ENCODE data around the gene TARS2.

DNA sequence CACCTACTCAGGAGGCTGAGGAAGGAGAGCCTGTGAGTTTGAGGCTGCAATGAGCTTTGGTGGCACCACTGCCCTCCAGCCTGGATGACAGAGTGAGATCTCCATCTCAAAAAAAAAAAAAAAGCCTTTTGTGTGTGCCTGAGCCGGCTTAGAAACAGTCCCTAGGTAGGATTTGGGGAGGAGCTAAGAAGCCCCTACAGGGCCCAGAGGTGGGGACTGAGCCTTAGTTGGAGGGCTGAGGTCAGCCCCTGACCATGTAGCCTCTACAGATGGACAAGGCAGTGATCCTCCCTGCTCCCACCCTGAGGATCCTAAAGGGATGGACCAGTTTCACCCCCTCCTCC lies 64.5 kb downstream of the TARS2 start:
- TF ChIP-seq POLR2AphosphoS5 (IDR thresholded peaks at IDR 0.05; ENCODE audit: low read length), result no peak
- no peak for TF ChIP-seq TAF1 (IDR thresholded peaks at IDR 0.05; ENCODE audit: borderline replicate concordance, low read depth, low read length)
- TF ChIP-seq, protein P1, sequence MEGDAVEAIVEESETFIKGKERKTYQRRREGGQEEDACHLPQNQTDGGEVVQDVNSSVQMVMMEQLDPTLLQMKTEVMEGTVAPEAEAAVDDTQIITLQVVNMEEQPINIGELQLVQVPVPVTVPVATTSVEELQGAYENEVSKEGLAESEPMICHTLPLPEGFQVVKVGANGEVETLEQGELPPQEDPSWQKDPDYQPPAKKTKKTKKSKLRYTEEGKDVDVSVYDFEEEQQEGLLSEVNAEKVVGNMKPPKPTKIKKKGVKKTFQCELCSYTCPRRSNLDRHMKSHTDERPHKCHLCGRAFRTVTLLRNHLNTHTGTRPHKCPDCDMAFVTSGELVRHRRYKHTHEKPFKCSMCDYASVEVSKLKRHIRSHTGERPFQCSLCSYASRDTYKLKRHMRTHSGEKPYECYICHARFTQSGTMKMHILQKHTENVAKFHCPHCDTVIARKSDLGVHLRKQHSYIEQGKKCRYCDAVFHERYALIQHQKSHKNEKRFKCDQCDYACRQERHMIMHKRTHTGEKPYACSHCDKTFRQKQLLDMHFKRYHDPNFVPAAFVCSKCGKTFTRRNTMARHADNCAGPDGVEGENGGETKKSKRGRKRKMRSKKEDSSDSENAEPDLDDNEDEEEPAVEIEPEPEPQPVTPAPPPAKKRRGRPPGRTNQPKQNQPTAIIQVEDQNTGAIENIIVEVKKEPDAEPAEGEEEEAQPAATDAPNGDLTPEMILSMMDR (IDR thresholded peaks at IDR 0.05 in 2 of 3, conservative IDR thresholded peaks at IDR 0.05 in 1 of 3; ENCODE audit: control insufficient read depth in 2 of 3, extremely low read depth in 1 of 3, insufficient read depth in 1 of 3, low read depth in 3 of 3, low read length in 3 of 3), result no peak
- no peak for TF ChIP-seq GABPA (IDR thresholded peaks at IDR 0.05; ENCODE audit: low read depth)
- TF ChIP-seq CREM (IDR thresholded peaks at IDR 0.05; ENCODE audit: low read depth), result no peak

Data from GM12878 (cell line).